GM12878 (cell line): ENCODE results near the gene CCDC32. TPM values are rescaled to one million over a fixed set of nuclear protein-coding genes. Genes with fewer than 3 reads are reported as not detected.

Experiments used
- BACH1 ChIP-seq: fragments of 450-650 bp; IDR thresholded peaks from 2 replicates; pipeline ENCODE4 v1.6.1; 2017; ENCODE audit warnings: mild to moderate bottlenecking, borderline replicate concordance
- CBX5 ChIP-seq: sonication (generic); IDR thresholded peaks from 2 replicates; pipeline ENCODE4 v1.6.1; 2016; ENCODE audit warnings: low read depth, moderate library complexity, mild to moderate bottlenecking, inconsistent platforms
- CHD1 ChIP-seq: IDR thresholded peaks from 2 replicates; pipeline ENCODE4 v1.6.1; 2012; ENCODE audit warnings: low read depth, low read length, improper control_type of control experiment
- CTCF ChIP-seq, 3 experiments: IDR thresholded peaks in 2 of 3; conservative IDR thresholded peaks in 1 of 3; 2 replicates each; pipeline ENCODE4 v1.5.1; 2011; ENCODE audit warnings: low read depth in 3 of 3, low read length in 3 of 3, mild to moderate bottlenecking in 3 of 3, control low read depth in 2 of 3, moderate library complexity in 2 of 3, inconsistent platforms in 1 of 3, mixed read lengths in 1 of 3; ENCODE audit not compliant: control insufficient read depth in 2 of 3, insufficient read depth in 1 of 3; ENCODE audit errors: extremely low read depth in 1 of 3
- DPF2 ChIP-seq: fragments of 450-650 bp; IDR thresholded peaks from 2 replicates; pipeline ENCODE4 v1.6.1; 2017; ENCODE audit warnings: mild to moderate bottlenecking
- GABPA ChIP-seq: IDR thresholded peaks from 2 replicates; pipeline ENCODE4 v1.6.1; 2014; ENCODE audit warnings: antibody characterized with exemption, low read depth, mild to moderate bottlenecking, inconsistent platforms
- IRF5 ChIP-seq: fragments of 450-650 bp; IDR thresholded peaks from 2 replicates; pipeline ENCODE4 v1.6.1; 2017; ENCODE audit warnings: borderline replicate concordance
- MYC ChIP-seq: IDR thresholded peaks from 2 replicates; pipeline ENCODE4 v1.6.1; 2011; ENCODE audit warnings: mild to moderate bottlenecking, low read length, moderate library complexity, inconsistent platforms; ENCODE audit not compliant: insufficient read depth, insufficient replicate concordance, insufficient read length, severe bottlenecking
- PBX3 ChIP-seq: IDR thresholded peaks from 2 replicates; pipeline ENCODE4 v1.6.1; 2011; ENCODE audit warnings: mild to moderate bottlenecking, low read depth, low read length, moderate library complexity; ENCODE audit not compliant: insufficient replicate concordance
- RB1 ChIP-seq: fragments of 450-650 bp; formaldehyde crosslinking; IDR thresholded peaks from 2 replicates; pipeline ENCODE4 v1.6.1; 2017; ENCODE audit warnings: mild to moderate bottlenecking, borderline replicate concordance
- REST ChIP-seq: IDR thresholded peaks from 2 replicates; pipeline ENCODE4 v1.6.1; 2012; ENCODE audit warnings: mild to moderate bottlenecking, low read depth, low read length
- RUNX3 ChIP-seq: IDR thresholded peaks from 2 replicates; pipeline ENCODE4 v1.6.1; 2012; ENCODE audit warnings: low read length, inconsistent platforms
- SMAD1 ChIP-seq: fragments of 450-650 bp; IDR thresholded peaks from 2 replicates; pipeline ENCODE4 v1.6.1; 2018; ENCODE audit warnings: mild to moderate bottlenecking, low read depth; ENCODE audit not compliant: partially characterized antibody
- TARDBP ChIP-seq: IDR thresholded peaks from 2 replicates; pipeline ENCODE4 v1.6.1; 2016; ENCODE audit warnings: borderline replicate concordance
- TBL1XR1 ChIP-seq: IDR thresholded peaks from 2 replicates; pipeline ENCODE4 v1.6.1; 2012; ENCODE audit warnings: low read depth, low read length, improper control_type of control experiment
- TCF7 ChIP-seq: IDR thresholded peaks from 2 replicates; pipeline ENCODE4 v1.6.1; 2014; ENCODE audit warnings: antibody characterized with exemption, borderline replicate concordance
- ZBED1 ChIP-seq: IDR thresholded peaks from 2 replicates; pipeline ENCODE4 v1.6.1; 2016; ENCODE audit warnings: borderline replicate concordance
- ZBTB4 ChIP-seq: fragments of 450-650 bp; formaldehyde crosslinking; IDR thresholded peaks from 2 replicates; pipeline ENCODE4 v1.4.0; 2022; ENCODE audit warnings: mild to moderate bottlenecking, moderate library complexity
- polyA plus RNA-seq, 11 experiments: library from polyadenylated mRNA; depleted of rRNA in 4 of 11; unstranded in 6 of 11; stranded (reverse) in 5 of 11; fragments of >200 nt; fragmentation: Nextera tagmentation in 4 of 11; fragmentation: Illumina TruSeq in 1 of 11; extraction: Ambion mirVana in 4 of 11; extraction: Trizol in 1 of 11; gene quantifications; 1 replicate in 1 of 11; 2 replicates in 10 of 11; pipeline versions ENCODE4 v1.2.1 to v1.2.3, GENCODE V29; 2011 to 2016; ENCODE audit warnings: inconsistent platforms in 2 of 11, missing spikeins in 2 of 11, low read depth in 1 of 11
- total RNA-seq, 4 experiments: library from RNA; depleted of rRNA in 3 of 4; stranded (reverse); fragments of >200 nt in 3 of 4; fragmentation: Illumina TruSeq in 1 of 4; extraction: Trizol in 1 of 4; gene quantifications; 2 replicates each; pipeline versions ENCODE4 v1.2.1 to v1.2.3, GENCODE V29; 2013 to 2021

CCDC32 gene
- total and polyA plus RNA-seq, 10 of the 15 experiments (the other 5 are each of a cell fraction or from before 2014, with no cell fraction given), result 30.2 to 74.3 (median 46.5) TPM

GRCh38 chr15:40593588-40594428 lies 29.0 kb upstream of the CCDC32 start, which contains the start of gene KNL1 (continued):
- TF ChIP-seq REST (no peak), RB1 (peak; percentile 23; the same call in 1 of the 2 replicates), TBL1XR1 (peak; percentile 54; the same call in 1 of the 2 replicates), CBX5 (no peak), TARDBP (peak; percentile 98), BACH1 (no peak), SMAD1 (no peak), PBX3 (no peak), IRF5 (no peak), ZBTB4 (no peak), MYC (no peak), GABPA (peak; percentile 67), ZBED1 (0 out of 2 replicates have a peak, but pooled peaks have one; percentile 49), RUNX3 (peak; percentile 81), DPF2 (no peak), CHD1 (no peak), CTCF (IDR thresholded peaks at IDR 0.05 in 2 of 3, conservative IDR thresholded peaks at IDR 0.05 in 1 of 3; ENCODE audit: control insufficient read depth in 2 of 3, extremely low read depth in 1 of 3, insufficient read depth in 1 of 3, low read depth in 3 of 3, low read length in 3 of 3) (no peak), TCF7 (no peak)
